HCT116 (cell line): ENCODE measurements around the gene TMOD3. TPM values are rescaled to one million over a fixed set of nuclear protein-coding genes. Genes with fewer than 3 reads are reported as not detected.

Experiments
- ATAC-seq: fragments of 200-7000 bp; cut with Tn5 transposase; 2 replicates; pipeline ENCODE4 v1.9.1; 2020; ENCODE audit warnings: mild to moderate bottlenecking, moderate library complexity
- BruUV-seq: library from RNA; stranded (reverse); fragments of 400-500 nt; replicated peaks from 2 replicates; lab custom pipeline; 2021; lab: Mats Ljungman, UMichigan
- CTCF ChIA-PET: fragments of 300-600 bp; sonication (Branson Sonifier 250); formaldehyde crosslinking; loops from one replicate; lab custom pipeline; 2021; ENCODE audit warnings: antibody characterized with exemption; lab: Charles Lee
- POLR2A ChIA-PET: fragments of 300-600, 350-600 bp; sonication (Branson Sonifier 250); formaldehyde crosslinking; loops from one replicate; lab custom pipeline; 2021; ENCODE audit warnings: antibody characterized with exemption; lab: Charles Lee
- RAD21 ChIA-PET, 2 experiments: fragments of 300-600 bp; sonication (Branson Sonifier 250); formaldehyde crosslinking; loops; one replicate each; lab custom pipeline; 2023; ENCODE audit warnings: low total read pairs in 2 of 2; ENCODE audit not compliant: uncharacterized antibody in 2 of 2, unreplicated experiment in 2 of 2, low non-redundant PET in 1 of 2; lab: Charles Lee
- DNase-seq: peaks from one replicate; pipeline ENCODE4 v3.0.0-alpha.2; 2010; ENCODE audit warnings: low read depth, low spot score
- H2AFZ ChIP-seq: fragments of 200-600 bp; shearing (Covaris generic), sonication (generic); 2 replicates; pipeline ENCODE4 v1.6.1; 2017; ENCODE audit warnings: low read depth, mixed run types, mixed read lengths, antibody characterized with exemption, low read length; ENCODE audit not compliant: poor library complexity, severe bottlenecking
- H3K27ac ChIP-seq: 2 replicates; pipeline ENCODE4 v1.5.1; 2012; ENCODE audit warnings: low read depth, low read length
- H3K27me3 ChIP-seq: fragments of 200-600 bp; sonication (generic); 2 replicates; pipeline ENCODE4 v1.6.1; 2016; ENCODE audit warnings: mixed run types, low read length, mixed read lengths; ENCODE audit not compliant: insufficient read depth
- H3K36me3 ChIP-seq, 2 experiments: fragments of 200-500 bp in 1 of 2; fragments of 200-600 bp in 1 of 2; sonication (Bioruptor generic) in 1 of 2; sonication (generic) in 1 of 2; 2 replicates each; pipeline versions ENCODE4 v1.5.1 to v1.6.1; 2014 to 2016; ENCODE audit warnings: low read length in 2 of 2, inconsistent platforms in 1 of 2, mixed read lengths in 1 of 2, mixed run types in 1 of 2; ENCODE audit not compliant: insufficient read depth in 2 of 2, control insufficient read depth in 1 of 2
- H3K4me1 ChIP-seq, 2 experiments: fragments of 200-600 bp in 1 of 2; sonication (generic) in 1 of 2; 2 replicates each; pipeline versions ENCODE4 v1.5.1 to v1.6.1; 2012 to 2017; ENCODE audit warnings: low read length in 2 of 2, inconsistent platforms in 1 of 2, mild to moderate bottlenecking in 1 of 2, mixed read lengths in 1 of 2, mixed run types in 1 of 2, moderate library complexity in 1 of 2; ENCODE audit not compliant: insufficient read depth in 2 of 2, control insufficient read depth in 1 of 2
- H3K4me2 ChIP-seq: fragments of 200-600 bp; sonication (generic); 2 replicates; pipeline ENCODE4 v1.6.1; 2017; ENCODE audit warnings: mixed run types, low read length, mixed read lengths
- H3K4me3 ChIP-seq, 2 experiments: fragments of 200-600 bp in 1 of 2; sonication (generic) in 1 of 2; replicated peaks in 1 of 2; 2 replicates each; pipeline ENCODE4 v1.5.1; 2011 to 2016; ENCODE audit warnings: low read length in 2 of 2, control low read depth in 1 of 2, low read depth in 1 of 2, mild to moderate bottlenecking in 1 of 2, mixed read lengths in 1 of 2, mixed run types in 1 of 2
- H3K79me2 ChIP-seq: fragments of 200-600 bp; sonication (generic); 2 replicates; pipeline ENCODE4 v1.6.1; 2017; ENCODE audit warnings: mild to moderate bottlenecking, mixed run types, low read length, moderate library complexity, mixed read lengths; ENCODE audit not compliant: insufficient read depth
- H3K9ac ChIP-seq: fragments of 200-600 bp; sonication (generic); 2 replicates; pipeline ENCODE4 v1.6.1; 2016; ENCODE audit warnings: low read length, mixed read lengths
- H3K9me2 ChIP-seq: fragments of 200-600 bp; sonication (generic), shearing (Covaris generic); 2 replicates; pipeline ENCODE4 v1.6.1; 2017; ENCODE audit warnings: mixed run types, mild to moderate bottlenecking, moderate library complexity; ENCODE audit not compliant: insufficient read depth
- H3K9me3 ChIP-seq, 2 experiments: fragments of 200-500 bp in 1 of 2; fragments of 200-600 bp in 1 of 2; sonication (Bioruptor generic) in 1 of 2; sonication (generic) in 1 of 2; 2 replicates each; pipeline ENCODE4 v1.6.1; 2014 to 2017; ENCODE audit warnings: low read length in 2 of 2, mixed read lengths in 2 of 2, inconsistent platforms in 1 of 2, low read depth in 1 of 2, mild to moderate bottlenecking in 1 of 2, mixed run types in 1 of 2, moderate library complexity in 1 of 2; ENCODE audit not compliant: control insufficient read depth in 1 of 2, insufficient read depth in 1 of 2
- H4K20me1 ChIP-seq: fragments of 200-600 bp; sonication (generic), shearing (Covaris generic); 2 replicates; pipeline ENCODE4 v1.6.1; 2017; ENCODE audit warnings: mixed run types, mild to moderate bottlenecking, moderate library complexity; ENCODE audit not compliant: insufficient read depth
- ATF3 ChIP-seq: IDR thresholded peaks from 2 replicates; pipeline ENCODE4 v1.6.1; 2012
- CBX3 ChIP-seq: IDR thresholded peaks from 2 replicates; pipeline ENCODE4 v1.6.1; 2012; ENCODE audit warnings: low read depth
- CEBPB ChIP-seq: IDR thresholded peaks from 2 replicates; pipeline ENCODE4 v1.6.1; 2012; ENCODE audit warnings: low read depth
- EGR1 ChIP-seq: IDR thresholded peaks from 2 replicates; pipeline ENCODE4 v1.6.1; 2012; ENCODE audit warnings: low read depth
- ELF1 ChIP-seq: IDR thresholded peaks from 2 replicates; pipeline ENCODE4 v1.6.1; 2012; ENCODE audit warnings: low read depth, borderline replicate concordance
- JUND ChIP-seq: IDR thresholded peaks from 2 replicates; pipeline ENCODE4 v1.6.1; 2012
- POLR2A ChIP-seq: IDR thresholded peaks from 2 replicates; pipeline ENCODE4 v1.7.0; 2011; ENCODE audit warnings: borderline replicate concordance; ENCODE audit not compliant: insufficient read depth, insufficient read length; ENCODE audit errors: extremely low read depth
- SIN3A ChIP-seq: IDR thresholded peaks from 2 replicates; pipeline ENCODE4 v1.6.1; 2012; ENCODE audit warnings: low read depth
- SRF ChIP-seq: IDR thresholded peaks from 2 replicates; pipeline ENCODE4 v1.6.1; 2012; ENCODE audit warnings: low read depth
- TCF7L2 ChIP-seq: IDR thresholded peaks from 2 replicates; pipeline ENCODE4 v1.7.0; 2011; ENCODE audit warnings: borderline replicate concordance, inconsistent platforms; ENCODE audit not compliant: insufficient read depth, insufficient read length; ENCODE audit errors: extremely low read depth
- YY1 ChIP-seq: IDR thresholded peaks from 2 replicates; pipeline ENCODE4 v1.6.1; 2011; ENCODE audit warnings: low read length, low read depth, moderate library complexity, mild to moderate bottlenecking; ENCODE audit not compliant: insufficient replicate concordance; ENCODE audit errors: extremely low read depth
- ZBTB33 ChIP-seq: IDR thresholded peaks from 2 replicates; pipeline ENCODE4 v1.6.1; 2011; ENCODE audit warnings: mild to moderate bottlenecking, low read length, moderate library complexity; ENCODE audit not compliant: insufficient replicate concordance; ENCODE audit errors: extremely low read depth
- ZFX ChIP-seq: fragments of 450-650 bp; IDR thresholded peaks from 2 replicates; pipeline ENCODE4 v1.6.1; 2017
- ZNF274 ChIP-seq: fragments of 200-500 bp; sonication (Bioruptor generic); IDR thresholded peaks from 2 replicates; pipeline ENCODE4 v1.6.1; 2014; ENCODE audit warnings: mild to moderate bottlenecking, low read depth, low read length, inconsistent platforms
- intact Hi-C: fragments of 100-400 bp; cut with micrococcal nuclease; formaldehyde crosslinking; loops from 2 replicates; pipeline ENCODE4 v1.10.0; 2022
- total RNA-seq: library from RNA; stranded (reverse); gene quantifications from one replicate; pipeline ENCODE4 v1.2.1, GENCODE V29; 2021; ENCODE audit not compliant: unreplicated experiment

The TMOD3 gene
- total RNA-seq, 1 experiment from 2014 or later, result 78.8 TPM

- ATAC-seq, result no peak
- TF ChIP-seq CEBPB (no peak), YY1 (no peak), TCF7L2 (no peak), POLR2A (no peak), ZFX (no peak), JUND (no peak), CBX3 (no peak), SIN3A (no peak), ATF3 (no peak), ZNF274 (no peak), ELF1 (no peak), SRF (no peak), ZBTB33 (no peak), EGR1 (no peak)
- no peak overlapping the region for H3K4me3 ChIP-seq
- ChIA-PET RAD21 (no interaction called here), POLR2A (no interaction called here), CTCF (no interaction called here)
- H3K27ac ChIP-seq, result no peak overlapping the region
- no peaks in the 10 kb centered on the region for H3K9me2 ChIP-seq
- no peaks in the 10 kb centered on the region for H3K9me3 ChIP-seq
- intact Hi-C loops, result loop anchor here (5.0 kb wide), 2 partner anchors 107 to 257 kb away; no protein-coding TSS in a partner anchor
- BruUV-seq, result no TSS peak
- H2AFZ ChIP-seq, result no peak overlapping the region
- H3K79me2 ChIP-seq, result peaks cover 4% of the 10 kb centered on the region; the same call in 1 of the 2 replicates
- no peak overlapping the region for H3K9ac ChIP-seq
- H3K36me3 ChIP-seq, result peaks cover 12 to 20% of the 10 kb centered on the region in 2 experiments; a peak in 3 of 4 replicates
- no peak for DNase-seq
- H3K4me1 ChIP-seq, result peaks cover 30 to 31% of the 10 kb centered on the region in 2 experiments
- H3K4me2 ChIP-seq, result no peak overlapping the region
- peaks cover 7% of the 10 kb centered on the region for H4K20me1 ChIP-seq
- no peaks in the 10 kb centered on the region for H3K27me3 ChIP-seq
Measured at GRCh38 chr15:51909584-51909983, 80.1 kb downstream of the TMOD3 start.
